Measurements from ENCODE around the gene U2AF1L4.

Gene U2AF1L4

DNA sequence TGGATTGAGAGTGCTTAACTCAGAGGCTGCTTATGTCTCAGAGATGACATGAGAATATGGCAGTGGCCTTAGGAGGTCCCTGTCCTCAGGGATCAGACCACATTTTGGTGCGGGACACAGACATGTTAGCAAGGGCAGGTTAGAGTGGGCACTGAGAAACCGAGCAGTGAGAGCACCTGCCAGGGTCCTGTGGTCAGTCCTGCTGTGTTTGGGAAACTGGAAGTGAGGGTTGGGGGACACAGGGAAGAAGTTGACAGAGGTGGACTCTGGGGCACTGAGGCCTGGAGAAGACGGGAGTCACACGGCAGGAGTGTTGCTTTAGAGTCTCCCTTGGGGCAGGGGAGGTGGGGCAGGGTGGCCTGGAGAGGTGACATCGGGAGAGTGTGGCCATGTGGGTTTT, 10.3 kb downstream of the U2AF1L4 start:
- DNase-seq (ENCODE audit: extremely low read depth, low read depth), result no peak
- TF ChIP-seq, protein P1, sequence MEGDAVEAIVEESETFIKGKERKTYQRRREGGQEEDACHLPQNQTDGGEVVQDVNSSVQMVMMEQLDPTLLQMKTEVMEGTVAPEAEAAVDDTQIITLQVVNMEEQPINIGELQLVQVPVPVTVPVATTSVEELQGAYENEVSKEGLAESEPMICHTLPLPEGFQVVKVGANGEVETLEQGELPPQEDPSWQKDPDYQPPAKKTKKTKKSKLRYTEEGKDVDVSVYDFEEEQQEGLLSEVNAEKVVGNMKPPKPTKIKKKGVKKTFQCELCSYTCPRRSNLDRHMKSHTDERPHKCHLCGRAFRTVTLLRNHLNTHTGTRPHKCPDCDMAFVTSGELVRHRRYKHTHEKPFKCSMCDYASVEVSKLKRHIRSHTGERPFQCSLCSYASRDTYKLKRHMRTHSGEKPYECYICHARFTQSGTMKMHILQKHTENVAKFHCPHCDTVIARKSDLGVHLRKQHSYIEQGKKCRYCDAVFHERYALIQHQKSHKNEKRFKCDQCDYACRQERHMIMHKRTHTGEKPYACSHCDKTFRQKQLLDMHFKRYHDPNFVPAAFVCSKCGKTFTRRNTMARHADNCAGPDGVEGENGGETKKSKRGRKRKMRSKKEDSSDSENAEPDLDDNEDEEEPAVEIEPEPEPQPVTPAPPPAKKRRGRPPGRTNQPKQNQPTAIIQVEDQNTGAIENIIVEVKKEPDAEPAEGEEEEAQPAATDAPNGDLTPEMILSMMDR (IDR thresholded peaks at IDR 0.05; ENCODE audit: low read depth, low read length), result no peak

DNA sequence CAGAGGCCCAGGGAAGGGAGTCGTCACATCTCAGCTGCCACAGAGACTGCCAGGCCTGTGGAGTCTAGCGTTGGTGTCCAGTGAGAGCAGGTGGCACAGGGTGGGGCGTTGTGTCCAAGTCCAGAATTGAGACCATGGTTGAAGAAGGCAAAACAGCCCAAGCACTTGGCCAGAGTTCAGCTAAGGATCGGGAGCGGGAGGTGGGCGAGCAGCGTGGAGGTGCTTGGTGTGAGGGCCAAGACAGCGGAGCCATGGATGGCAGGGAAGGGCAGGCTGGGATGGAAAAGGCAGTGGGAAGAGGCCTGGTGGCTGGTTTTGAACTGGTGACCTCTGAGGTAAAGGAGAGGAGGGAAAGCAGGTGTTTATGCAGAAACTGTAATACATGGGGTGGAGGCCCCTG, 10.9 kb downstream of the U2AF1L4 start:
- no peak for DNase-seq (ENCODE audit: extremely low read depth, low read depth)
- TF ChIP-seq, protein P1 (IDR thresholded peaks at IDR 0.05; ENCODE audit: low read depth, low read length), result no peak

DNA sequence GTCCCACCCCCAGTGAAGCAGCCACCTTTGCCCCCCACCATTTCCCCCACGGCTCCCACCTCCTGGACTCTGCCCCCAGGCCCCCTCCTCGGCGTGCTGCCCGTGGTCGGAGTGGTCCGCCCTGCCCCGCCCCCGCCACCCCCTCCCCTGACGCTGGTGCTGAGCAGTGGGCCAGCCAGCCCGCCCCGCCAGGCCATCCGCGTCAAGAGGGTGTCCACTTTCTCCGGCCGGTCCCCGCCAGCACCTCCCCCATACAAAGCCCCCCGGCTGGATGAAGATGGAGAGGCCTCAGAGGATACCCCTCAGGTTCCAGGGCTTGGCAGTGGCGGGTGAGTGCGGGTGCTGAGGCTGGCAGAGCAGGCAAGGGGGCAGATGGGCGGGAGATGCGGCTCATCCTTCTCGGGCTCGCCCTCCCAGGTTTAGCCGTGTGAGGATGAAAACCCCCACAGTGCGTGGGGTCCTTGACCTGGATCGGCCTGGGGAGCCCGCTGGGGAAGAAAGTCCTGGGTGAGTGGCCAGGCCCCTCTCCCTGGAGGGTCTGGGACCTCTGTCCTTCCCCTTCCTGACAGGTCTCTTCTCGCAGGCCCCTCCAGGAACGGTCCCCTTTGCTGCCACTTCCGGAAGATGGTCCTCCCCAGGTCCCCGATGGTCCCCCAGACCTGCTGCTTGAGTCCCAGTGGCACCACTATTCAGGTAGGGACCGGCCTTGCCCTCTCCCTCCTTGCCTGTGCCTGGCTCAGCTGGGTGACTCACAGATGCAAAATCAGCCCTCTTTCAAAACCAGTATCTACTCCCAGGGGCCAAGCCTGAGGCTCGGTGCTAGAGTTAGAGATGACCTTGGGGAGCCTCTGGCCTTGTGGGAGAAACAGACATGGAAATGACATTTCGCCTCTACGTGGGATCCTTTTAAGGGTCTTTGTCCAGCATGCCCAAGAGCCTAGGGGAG, 11.8 kb downstream of the U2AF1L4 start:
- TF ChIP-seq, protein P1 (IDR thresholded peaks at IDR 0.05; ENCODE audit: low read depth, low read length), result no peak
- no peak for DNase-seq (ENCODE audit: extremely low read depth, low read depth)

DNA sequence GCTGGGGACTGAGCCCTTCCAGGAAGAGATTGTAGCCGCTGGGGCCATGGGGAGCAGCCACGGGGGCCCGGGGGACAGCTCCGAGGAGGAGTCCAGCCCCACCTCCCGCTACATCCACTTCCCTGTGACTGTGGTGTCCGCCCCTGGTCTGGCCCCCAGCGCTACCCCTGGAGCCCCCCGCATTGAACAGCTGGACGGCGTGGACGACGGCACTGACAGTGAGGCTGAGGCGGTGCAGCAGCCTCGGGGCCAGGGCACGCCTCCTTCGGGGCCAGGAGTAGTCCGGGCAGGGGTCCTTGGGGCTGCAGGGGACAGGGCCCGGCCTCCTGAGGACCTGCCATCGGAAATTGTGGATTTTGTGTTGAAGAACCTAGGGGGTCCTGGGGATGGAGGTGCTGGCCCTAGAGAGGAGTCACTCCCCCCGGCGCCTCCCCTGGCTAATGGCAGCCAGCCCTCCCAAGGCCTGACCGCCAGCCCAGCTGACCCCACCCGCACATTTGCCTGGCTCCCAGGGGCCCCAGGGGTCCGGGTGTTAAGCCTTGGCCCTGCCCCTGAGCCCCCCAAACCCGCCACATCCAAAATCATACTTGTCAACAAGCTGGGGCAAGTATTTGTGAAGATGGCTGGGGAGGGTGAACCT, 12.6 kb downstream of the U2AF1L4 start:
- no peak for DNase-seq (ENCODE audit: extremely low read depth, low read depth)
- TF ChIP-seq, protein P1 (IDR thresholded peaks at IDR 0.05; ENCODE audit: low read depth, low read length), result no peak

DNA sequence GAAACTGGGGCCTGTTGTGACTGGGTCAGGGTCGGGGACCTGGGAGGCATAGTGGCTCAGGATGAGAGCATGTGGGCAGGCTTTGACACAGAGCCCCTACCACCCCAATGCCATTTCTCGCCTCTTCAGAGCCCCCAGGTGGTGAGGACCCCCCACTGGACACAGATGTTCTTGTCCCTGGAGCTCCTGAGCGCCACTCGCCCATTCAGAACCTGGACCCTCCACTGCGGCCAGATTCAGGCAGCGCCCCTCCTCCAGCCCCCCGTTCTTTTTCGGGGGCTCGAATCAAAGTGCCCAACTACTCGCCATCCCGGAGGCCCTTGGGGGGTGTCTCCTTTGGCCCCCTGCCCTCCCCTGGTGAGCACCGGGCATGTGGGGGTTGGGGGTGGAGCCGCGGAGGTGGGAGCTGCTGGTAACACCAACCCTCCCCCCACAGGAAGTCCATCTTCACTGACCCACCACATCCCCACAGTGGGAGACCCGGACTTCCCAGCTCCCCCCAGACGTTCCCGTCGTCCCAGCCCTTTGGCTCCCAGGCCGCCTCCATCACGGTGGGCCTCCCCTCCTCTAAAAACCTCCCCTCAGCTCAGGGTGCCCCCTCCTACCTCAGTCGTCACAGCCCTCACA, 13.3 kb downstream of the U2AF1L4 start:
- TF ChIP-seq, protein P1 (IDR thresholded peaks at IDR 0.05; ENCODE audit: low read depth, low read length), result no peak
- DNase-seq (ENCODE audit: extremely low read depth, low read depth), result no peak

DNA sequence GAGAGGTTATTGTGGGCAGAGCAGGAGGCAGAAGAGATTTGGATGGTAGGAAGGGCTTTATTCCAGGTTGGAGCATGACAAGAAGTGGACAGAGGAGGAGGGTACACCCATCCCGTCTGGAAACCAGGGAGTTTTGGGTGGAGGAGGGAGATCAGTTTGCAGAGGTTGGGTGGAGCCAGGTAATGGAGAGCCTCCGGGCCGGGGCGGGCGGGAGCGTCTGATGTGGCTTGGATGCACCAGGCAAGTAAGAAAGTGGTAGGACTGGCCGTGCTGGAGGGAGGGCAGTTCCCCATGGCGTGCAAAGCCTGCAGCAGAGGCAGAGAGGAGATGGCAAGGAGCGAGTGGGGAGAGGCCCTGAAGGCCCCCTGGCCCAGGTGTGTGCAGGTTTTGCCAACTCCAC, 13.9 kb downstream of the U2AF1L4 start:
- no peak for DNase-seq (ENCODE audit: extremely low read depth, low read depth)
- TF ChIP-seq, protein P1 (IDR thresholded peaks at IDR 0.05; ENCODE audit: low read depth, low read length), result no peak

DNA sequence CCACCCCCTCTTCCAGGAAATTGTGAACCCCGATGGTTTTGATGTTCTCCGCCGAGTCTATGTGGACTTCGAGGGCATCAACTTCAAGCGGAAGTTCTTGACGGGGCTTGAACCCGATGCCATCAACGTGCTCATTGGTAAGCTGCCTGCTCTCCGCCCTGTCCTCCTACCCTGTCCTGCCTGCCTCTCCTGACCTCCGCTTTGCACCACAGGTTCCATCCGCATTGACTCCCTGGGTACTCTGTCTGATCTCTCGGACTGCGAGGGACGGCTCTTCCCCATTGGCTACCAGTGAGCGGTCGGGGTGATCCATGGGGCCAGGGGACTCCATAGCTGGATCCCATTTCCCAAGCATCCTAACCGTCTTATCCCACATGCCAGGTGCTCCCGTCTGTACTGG, 14.9 kb downstream of the U2AF1L4 start:
- DNase-seq (ENCODE audit: extremely low read depth, low read depth), result no peak
- TF ChIP-seq, protein P1 (IDR thresholded peaks at IDR 0.05; ENCODE audit: low read depth, low read length), result no peak

All from AG09319 (cell line).